ENCODE results near the gene CDO1. TPM values are rescaled to one million over a fixed set of nuclear protein-coding genes. Genes with fewer than 3 reads are reported as not detected.
"Not testable (repeated sequence)": the region's sequence is repeated elsewhere in the genome, so short reads cannot be mapped to it uniquely, and the experiment has no call there.

The CDO1 gene
- total RNA-seq, 4 donors from 2014 or later, result 4.0 to 40.4 (median 24.0) TPM

GRCh38 chr5:115812372-115812771 is 4.1 kb downstream of the CDO1 start:
- intact Hi-C loops (cut with DNase I), result no loop called here
- Histone ChIP-seq H3K9me3 (no peaks in the 10 kb centered on the region), H3K4me3 (replicated peaks in 1 of 3) (no peak overlapping the region), H3K27me3 (no peaks in the 10 kb centered on the region), H3K4me1 (peaks cover 4 to 13% of the 10 kb centered on the region in 2 donors), H3K27ac (no peak overlapping the region), H3K36me3 (no peaks in the 10 kb centered on the region)
- TF ChIP-seq POLR2A (IDR thresholded peaks at IDR 0.05), result no peak
- TF ChIP-seq, protein P1, sequence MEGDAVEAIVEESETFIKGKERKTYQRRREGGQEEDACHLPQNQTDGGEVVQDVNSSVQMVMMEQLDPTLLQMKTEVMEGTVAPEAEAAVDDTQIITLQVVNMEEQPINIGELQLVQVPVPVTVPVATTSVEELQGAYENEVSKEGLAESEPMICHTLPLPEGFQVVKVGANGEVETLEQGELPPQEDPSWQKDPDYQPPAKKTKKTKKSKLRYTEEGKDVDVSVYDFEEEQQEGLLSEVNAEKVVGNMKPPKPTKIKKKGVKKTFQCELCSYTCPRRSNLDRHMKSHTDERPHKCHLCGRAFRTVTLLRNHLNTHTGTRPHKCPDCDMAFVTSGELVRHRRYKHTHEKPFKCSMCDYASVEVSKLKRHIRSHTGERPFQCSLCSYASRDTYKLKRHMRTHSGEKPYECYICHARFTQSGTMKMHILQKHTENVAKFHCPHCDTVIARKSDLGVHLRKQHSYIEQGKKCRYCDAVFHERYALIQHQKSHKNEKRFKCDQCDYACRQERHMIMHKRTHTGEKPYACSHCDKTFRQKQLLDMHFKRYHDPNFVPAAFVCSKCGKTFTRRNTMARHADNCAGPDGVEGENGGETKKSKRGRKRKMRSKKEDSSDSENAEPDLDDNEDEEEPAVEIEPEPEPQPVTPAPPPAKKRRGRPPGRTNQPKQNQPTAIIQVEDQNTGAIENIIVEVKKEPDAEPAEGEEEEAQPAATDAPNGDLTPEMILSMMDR (IDR thresholded peaks at IDR 0.05), result no peak
- WGBS, 2 donors, result 82 to 96% methylated on average over 1 of the region's 1 CpG
- DNase-seq, result no peak

- H3K9me3 ChIP-seq, result no peaks in the 10 kb centered on the region
- H3K36me3 ChIP-seq, result no peaks in the 10 kb centered on the region
- no peak for DNase-seq
- TF ChIP-seq, protein P1 (IDR thresholded peaks at IDR 0.05), result no peak
- TF ChIP-seq POLR2A (IDR thresholded peaks at IDR 0.05), result no peak
- intact Hi-C loops (cut with DNase I), result no loop called here
- no peak overlapping the region for H3K4me3 ChIP-seq (replicated peaks in 1 of 3)
- no peak overlapping the region for H3K27ac ChIP-seq
- peaks cover 4 to 10% of the 10 kb centered on the region in 2 donors for H3K4me1 ChIP-seq
- H3K27me3 ChIP-seq, result no peaks in the 10 kb centered on the region
These were observed 5.1 kb downstream of the CDO1 start for GRCh38 chr5:115811406-115811805.

- TF ChIP-seq POLR2A (IDR thresholded peaks at IDR 0.05), result no peak
- TF ChIP-seq, protein P1 (IDR thresholded peaks at IDR 0.05), result no peak
- no peaks in the 10 kb centered on the region for H3K36me3 ChIP-seq
- no peak for DNase-seq
- H3K27me3 ChIP-seq, result no peaks in the 10 kb centered on the region
- H3K4me3 ChIP-seq (replicated peaks in 1 of 3), result no peak overlapping the region
- peaks cover 0 to 3% of the 10 kb centered on the region in 2 donors for H3K4me1 ChIP-seq
- no peak overlapping the region for H3K27ac ChIP-seq
- H3K9me3 ChIP-seq, result no peaks in the 10 kb centered on the region
- intact Hi-C loops (cut with DNase I), result no loop called here
These were observed 5.7 kb downstream of the CDO1 start for GRCh38 chr5:115810761-115811160.

- TF ChIP-seq, protein P1 (IDR thresholded peaks at IDR 0.05), result no peak
- no peak for TF ChIP-seq POLR2A (IDR thresholded peaks at IDR 0.05)
- Histone ChIP-seq H3K36me3 (no peaks in the 10 kb centered on the region), H3K4me1 (no peaks in the 10 kb centered on the region), H3K27ac (no peak overlapping the region), H3K4me3 (replicated peaks in 1 of 3) (no peak overlapping the region), H3K27me3 (no peaks in the 10 kb centered on the region), H3K9me3 (no peaks in the 10 kb centered on the region)
- intact Hi-C loops (cut with DNase I), result no loop called here
- no peak for DNase-seq
- 65 to 80% methylated on average over 2 of the region's 2 CpGs for WGBS, 2 donors
These were observed 6.5 kb downstream of the CDO1 start for GRCh38 chr5:115809946-115810345.

DNA sequence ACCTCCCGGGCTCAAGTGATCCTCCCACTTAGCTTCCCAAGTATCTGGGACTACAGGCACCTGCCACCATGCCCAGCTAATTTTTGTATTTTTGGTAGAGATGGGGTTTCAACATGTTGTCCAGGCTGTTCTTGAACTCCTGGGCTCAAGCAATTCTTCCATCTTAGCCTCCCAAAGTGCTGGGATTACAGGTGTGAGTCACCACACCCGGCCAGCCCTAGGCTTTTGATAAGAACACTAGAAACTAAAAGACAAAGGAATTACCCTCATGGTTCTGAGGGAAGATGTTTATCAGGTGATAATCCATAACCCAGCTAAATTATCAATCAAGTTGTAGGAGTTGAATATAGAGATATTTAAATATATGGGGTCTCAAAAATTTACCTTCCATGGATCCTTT is 8.4 kb downstream of the CDO1 start:
- DNase-seq; H3K4me1 ChIP-seq; H3K36me3 ChIP-seq; H3K27me3 ChIP-seq; H3K9me3 ChIP-seq; intact Hi-C loops (cut with DNase I); H3K4me3 ChIP-seq (replicated peaks in 1 of 3); H3K27ac ChIP-seq: not testable (repeated sequence)
- WGBS, 2 donors, result 82 to 93% methylated on average over 2 of the region's 2 CpGs

DNA sequence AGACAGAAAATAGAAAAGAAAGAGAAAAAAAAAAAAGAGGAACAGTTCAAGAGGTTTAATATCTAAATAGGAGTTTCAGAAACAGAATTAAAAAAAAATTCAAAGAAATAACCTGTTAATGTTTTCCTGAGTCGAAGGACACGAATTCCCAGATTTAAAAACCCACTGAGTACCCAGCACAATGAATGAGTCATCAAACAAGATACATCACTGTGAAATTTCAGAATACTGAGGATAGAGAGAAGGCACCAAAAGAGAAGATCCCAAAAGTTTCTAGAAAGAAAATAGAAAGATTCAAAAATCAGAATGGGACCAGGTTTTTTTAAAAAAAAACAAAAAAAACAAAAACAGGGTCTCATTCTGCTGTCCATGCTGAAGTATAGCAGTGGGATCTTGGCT is 8.8 kb downstream of the CDO1 start:
- H3K27me3 ChIP-seq, result no peaks in the 10 kb centered on the region
- intact Hi-C loops (cut with DNase I), result no loop called here
- no peak for DNase-seq
- TF ChIP-seq POLR2A (IDR thresholded peaks at IDR 0.05), result no peak
- TF ChIP-seq, protein P1 (IDR thresholded peaks at IDR 0.05), result no peak
- no peak overlapping the region for H3K4me3 ChIP-seq (replicated peaks in 1 of 3)
- H3K4me1 ChIP-seq, result no peaks in the 10 kb centered on the region
- H3K36me3 ChIP-seq, result no peaks in the 10 kb centered on the region
- no peak overlapping the region for H3K27ac ChIP-seq
- WGBS, 2 donors, result 88 to 94% methylated on average over 2 of the region's 2 CpGs
- H3K9me3 ChIP-seq, result no peaks in the 10 kb centered on the region
